ENCODE measurements around the gene NAV1.

The NAV1 gene

GRCh38 chr1:201510734-201511133 is 28.2 kb upstream of the NAV1 start:
- no peaks in the 10 kb centered on the region for H3K36me3 ChIP-seq (ENCODE audit: control insufficient read depth, insufficient read depth, low read length)
- H3K4me3 ChIP-seq (ENCODE audit: insufficient read depth, low read depth, low read length), result no peak overlapping the region
- H3K9me3 ChIP-seq (ENCODE audit: control insufficient read depth, low read length), result no peaks in the 10 kb centered on the region
- no peak overlapping the region for H3K27ac ChIP-seq (ENCODE audit: insufficient read depth, low read depth, low read length, poor library complexity, severe bottlenecking)
- 100% methylated on average over 1 of the region's 1 CpG for WGBS, 2 experiments
- peaks cover 17% of the 10 kb centered on the region for H3K4me1 ChIP-seq (ENCODE audit: control insufficient read depth, insufficient read depth, low read length)
- H3K27me3 ChIP-seq (ENCODE audit: control insufficient read depth, insufficient read depth, low read length, poor library complexity, severe bottlenecking), result peaks cover 22% of the 10 kb centered on the region

- H3K27ac ChIP-seq (ENCODE audit: insufficient read depth, low read depth, low read length, poor library complexity, severe bottlenecking), result no peak overlapping the region
Measured at GRCh38 chr1:201511396-201511940, 27.5 kb upstream of the NAV1 start.

GRCh38 chr1:201511941-201512539 is 26.9 kb upstream of the NAV1 start:
- no peak overlapping the region for H3K4me3 ChIP-seq (ENCODE audit: insufficient read depth, low read depth, low read length)
- no peaks in the 10 kb centered on the region for H3K36me3 ChIP-seq (ENCODE audit: control insufficient read depth, insufficient read depth, low read length)
- H3K4me1 ChIP-seq (ENCODE audit: control insufficient read depth, insufficient read depth, low read length), result peaks cover 7% of the 10 kb centered on the region
- peaks cover 10% of the 10 kb centered on the region for H3K27me3 ChIP-seq (ENCODE audit: control insufficient read depth, insufficient read depth, low read length, poor library complexity, severe bottlenecking)
- H3K27ac ChIP-seq (ENCODE audit: insufficient read depth, low read depth, low read length, poor library complexity, severe bottlenecking), result no peak overlapping the region
- 36 to 38% methylated on average over 6 of the region's 6 CpGs for WGBS, 2 experiments
- H3K9me3 ChIP-seq (ENCODE audit: control insufficient read depth, low read length), result no peaks in the 10 kb centered on the region

More at GRCh38 chr1:201511396-201511940, 27.5 kb upstream of the NAV1 start:
- no peak overlapping the region for H3K4me3 ChIP-seq (ENCODE audit: insufficient read depth, low read depth, low read length)
- H3K9me3 ChIP-seq (ENCODE audit: control insufficient read depth, low read length), result no peaks in the 10 kb centered on the region
- H3K36me3 ChIP-seq (ENCODE audit: control insufficient read depth, insufficient read depth, low read length), result no peaks in the 10 kb centered on the region
- H3K27me3 ChIP-seq (ENCODE audit: control insufficient read depth, insufficient read depth, low read length, poor library complexity, severe bottlenecking), result peaks cover 16% of the 10 kb centered on the region
- 70 to 72% methylated on average over 6 of the region's 6 CpGs for WGBS, 2 experiments
- peaks cover 10% of the 10 kb centered on the region for H3K4me1 ChIP-seq (ENCODE audit: control insufficient read depth, insufficient read depth, low read length)

- H3K4me1 ChIP-seq (ENCODE audit: control insufficient read depth, insufficient read depth, low read length), result peaks cover 7% of the 10 kb centered on the region
- no peaks in the 10 kb centered on the region for H3K27me3 ChIP-seq (ENCODE audit: control insufficient read depth, insufficient read depth, low read length, poor library complexity, severe bottlenecking)
- no peak overlapping the region for H3K4me3 ChIP-seq (ENCODE audit: insufficient read depth, low read depth, low read length)
- H3K27ac ChIP-seq (ENCODE audit: insufficient read depth, low read depth, low read length, poor library complexity, severe bottlenecking), result no peak overlapping the region
- H3K9me3 ChIP-seq (ENCODE audit: control insufficient read depth, low read length), result no peaks in the 10 kb centered on the region
- WGBS, 2 experiments, result 94 to 95% methylated on average over 6 of the region's 6 CpGs
- H3K36me3 ChIP-seq (ENCODE audit: control insufficient read depth, insufficient read depth, low read length), result no peaks in the 10 kb centered on the region
Measured at GRCh38 chr1:201513498-201514243, 25.3 kb upstream of the NAV1 start.

- no peaks in the 10 kb centered on the region for H3K36me3 ChIP-seq (ENCODE audit: control insufficient read depth, insufficient read depth, low read length)
- 96% methylated on average over 2 of the region's 2 CpGs for WGBS, 2 experiments
Measured at GRCh38 chr1:201514466-201514865, 24.5 kb upstream of the NAV1 start.

GRCh38 chr1:201515062-201515750 is 23.7 kb upstream of the NAV1 start:
- no peaks in the 10 kb centered on the region for H3K36me3 ChIP-seq (ENCODE audit: control insufficient read depth, insufficient read depth, low read length)
- H3K9me3 ChIP-seq (ENCODE audit: control insufficient read depth, low read length), result no peaks in the 10 kb centered on the region
- peaks cover 7% of the 10 kb centered on the region for H3K4me1 ChIP-seq (ENCODE audit: control insufficient read depth, insufficient read depth, low read length)
- no peaks in the 10 kb centered on the region for H3K27me3 ChIP-seq (ENCODE audit: control insufficient read depth, insufficient read depth, low read length, poor library complexity, severe bottlenecking)
- no peak overlapping the region for H3K4me3 ChIP-seq (ENCODE audit: insufficient read depth, low read depth, low read length)
- no peak overlapping the region for H3K27ac ChIP-seq (ENCODE audit: insufficient read depth, low read depth, low read length, poor library complexity, severe bottlenecking)
- 93% methylated on average over 9 of the region's 9 CpGs for WGBS, 2 experiments

More at GRCh38 chr1:201514466-201514865, 24.5 kb upstream of the NAV1 start:
- no peak overlapping the region for H3K27ac ChIP-seq (ENCODE audit: insufficient read depth, low read depth, low read length, poor library complexity, severe bottlenecking)
- no peaks in the 10 kb centered on the region for H3K27me3 ChIP-seq (ENCODE audit: control insufficient read depth, insufficient read depth, low read length, poor library complexity, severe bottlenecking)
- no peaks in the 10 kb centered on the region for H3K9me3 ChIP-seq (ENCODE audit: control insufficient read depth, low read length)
- H3K4me1 ChIP-seq (ENCODE audit: control insufficient read depth, insufficient read depth, low read length), result peaks cover 7% of the 10 kb centered on the region
- H3K4me3 ChIP-seq (ENCODE audit: insufficient read depth, low read depth, low read length), result no peak overlapping the region

- no peaks in the 10 kb centered on the region for H3K27me3 ChIP-seq (ENCODE audit: control insufficient read depth, insufficient read depth, low read length, poor library complexity, severe bottlenecking)
- H3K9me3 ChIP-seq (ENCODE audit: control insufficient read depth, low read length), result no peaks in the 10 kb centered on the region
- H3K36me3 ChIP-seq (ENCODE audit: control insufficient read depth, insufficient read depth, low read length), result no peaks in the 10 kb centered on the region
- H3K4me1 ChIP-seq (ENCODE audit: control insufficient read depth, insufficient read depth, low read length), result peaks cover 7% of the 10 kb centered on the region
- H3K4me3 ChIP-seq (ENCODE audit: insufficient read depth, low read depth, low read length), result no peak overlapping the region
- WGBS, 2 experiments, result 85 to 96% methylated on average over 1 of the region's 1 CpG
- H3K27ac ChIP-seq (ENCODE audit: insufficient read depth, low read depth, low read length, poor library complexity, severe bottlenecking), result no peak overlapping the region
Measured at GRCh38 chr1:201515895-201516294, 23.0 kb upstream of the NAV1 start.

GRCh38 chr1:201516511-201517127 is 22.3 kb upstream of the NAV1 start:
- WGBS, 2 experiments, result 86 to 96% methylated on average over 2 of the region's 2 CpGs
- peaks cover 7% of the 10 kb centered on the region for H3K4me1 ChIP-seq (ENCODE audit: control insufficient read depth, insufficient read depth, low read length)
- H3K36me3 ChIP-seq (ENCODE audit: control insufficient read depth, insufficient read depth, low read length), result no peaks in the 10 kb centered on the region
- H3K27ac ChIP-seq (ENCODE audit: insufficient read depth, low read depth, low read length, poor library complexity, severe bottlenecking), result no peak overlapping the region
- H3K27me3 ChIP-seq (ENCODE audit: control insufficient read depth, insufficient read depth, low read length, poor library complexity, severe bottlenecking), result no peaks in the 10 kb centered on the region
- no peak overlapping the region for H3K4me3 ChIP-seq (ENCODE audit: insufficient read depth, low read depth, low read length)
- no peaks in the 10 kb centered on the region for H3K9me3 ChIP-seq (ENCODE audit: control insufficient read depth, low read length)

- Histone ChIP-seq H3K9me3 (ENCODE audit: control insufficient read depth, low read length) (no peaks in the 10 kb centered on the region), H3K4me3 (ENCODE audit: insufficient read depth, low read depth, low read length) (no peak overlapping the region), H3K36me3 (ENCODE audit: control insufficient read depth, insufficient read depth, low read length) (no peaks in the 10 kb centered on the region), H3K4me1 (ENCODE audit: control insufficient read depth, insufficient read depth, low read length) (no peaks in the 10 kb centered on the region), H3K27me3 (ENCODE audit: control insufficient read depth, insufficient read depth, low read length, poor library complexity, severe bottlenecking) (no peaks in the 10 kb centered on the region), H3K27ac (ENCODE audit: insufficient read depth, low read depth, low read length, poor library complexity, severe bottlenecking) (no peak overlapping the region)
- 94 to 95% methylated on average over 7 of the region's 7 CpGs for WGBS, 2 experiments
Measured at GRCh38 chr1:201517631-201518030, 21.3 kb upstream of the NAV1 start.

- H3K27ac ChIP-seq (ENCODE audit: insufficient read depth, low read depth, low read length, poor library complexity, severe bottlenecking), result no peak overlapping the region
- H3K27me3 ChIP-seq (ENCODE audit: control insufficient read depth, insufficient read depth, low read length, poor library complexity, severe bottlenecking), result no peaks in the 10 kb centered on the region
- H3K9me3 ChIP-seq (ENCODE audit: control insufficient read depth, low read length), result no peaks in the 10 kb centered on the region
- 89 to 95% methylated on average over 5 of the region's 5 CpGs for WGBS, 2 experiments
- no peaks in the 10 kb centered on the region for H3K4me1 ChIP-seq (ENCODE audit: control insufficient read depth, insufficient read depth, low read length)
- H3K4me3 ChIP-seq (ENCODE audit: insufficient read depth, low read depth, low read length), result no peak overlapping the region
- H3K36me3 ChIP-seq (ENCODE audit: control insufficient read depth, insufficient read depth, low read length), result no peaks in the 10 kb centered on the region
Measured at GRCh38 chr1:201518071-201518470, 20.9 kb upstream of the NAV1 start.
